Measurements from ENCODE around the gene PEX5L.

GRCh38 chr3:180072786-180073185 is 36.0 kb upstream of the PEX5L start:
- TF ChIP-seq CTCF (IDR thresholded peaks at IDR 0.05): no peak
- TF ChIP-seq POLR2A (IDR thresholded peaks at IDR 0.05): no peak
